ENCODE results near the gene KIDINS220.

DNA sequence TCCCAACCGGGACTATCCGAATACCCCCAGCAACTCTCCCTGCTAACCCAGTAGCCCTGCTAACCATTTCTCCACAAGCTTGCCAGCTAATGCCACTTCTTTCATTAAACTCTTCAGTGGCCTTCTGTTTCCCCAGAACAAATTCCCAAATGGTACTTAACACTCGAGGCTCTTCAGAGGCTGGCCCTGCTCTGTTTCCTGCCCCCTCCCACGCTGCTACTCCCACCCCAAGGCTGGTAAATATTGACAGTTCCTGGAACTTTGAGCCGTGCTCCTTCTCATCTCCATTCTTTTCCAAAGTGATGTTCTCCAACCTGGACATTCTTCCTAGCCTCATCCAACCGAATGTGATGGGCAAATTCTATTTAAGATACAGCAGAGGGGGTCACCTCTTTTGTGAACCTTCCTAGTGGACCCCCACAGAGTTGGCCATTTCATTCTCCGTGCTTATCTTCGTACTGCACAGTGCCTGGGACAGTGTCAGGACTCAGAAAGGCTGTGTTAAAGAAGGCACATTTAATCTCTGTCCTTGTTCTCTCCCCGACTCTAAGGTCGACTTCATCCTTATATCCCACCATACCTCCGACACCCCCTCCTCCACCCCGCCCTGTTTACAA, 3.2 kb upstream of the KIDINS220 start:
- TF ChIP-seq, protein P1, sequence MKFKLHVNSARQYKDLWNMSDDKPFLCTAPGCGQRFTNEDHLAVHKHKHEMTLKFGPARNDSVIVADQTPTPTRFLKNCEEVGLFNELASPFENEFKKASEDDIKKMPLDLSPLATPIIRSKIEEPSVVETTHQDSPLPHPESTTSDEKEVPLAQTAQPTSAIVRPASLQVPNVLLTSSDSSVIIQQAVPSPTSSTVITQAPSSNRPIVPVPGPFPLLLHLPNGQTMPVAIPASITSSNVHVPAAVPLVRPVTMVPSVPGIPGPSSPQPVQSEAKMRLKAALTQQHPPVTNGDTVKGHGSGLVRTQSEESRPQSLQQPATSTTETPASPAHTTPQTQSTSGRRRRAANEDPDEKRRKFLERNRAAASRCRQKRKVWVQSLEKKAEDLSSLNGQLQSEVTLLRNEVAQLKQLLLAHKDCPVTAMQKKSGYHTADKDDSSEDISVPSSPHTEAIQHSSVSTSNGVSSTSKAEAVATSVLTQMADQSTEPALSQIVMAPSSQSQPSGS (CRISPR knock-in tag; IDR thresholded peaks at IDR 0.05), result 0 out of 2 replicates have a peak, but pooled peaks have one; percentile 24
- TF ChIP-seq ZFP91 (CRISPR knock-in tag; IDR thresholded peaks at IDR 0.05; ENCODE audit: borderline replicate concordance) (no peak; the same call in 1 of the 2 replicates), HDAC2 (CRISPR knock-in tag; IDR thresholded peaks at IDR 0.05) (peak; percentile 95), POLR2A (IDR thresholded peaks at IDR 0.05; ENCODE audit: insufficient read depth in 1 of 2, low read depth in 2 of 2, low read length in 2 of 2) (no peak), ZNF232 (CRISPR knock-in tag; IDR thresholded peaks at IDR 0.05; ENCODE audit: borderline replicate concordance) (peak; percentile 69; the same call in 1 of the 2 replicates), ZNF207 (IDR thresholded peaks at IDR 0.05; ENCODE audit: borderline replicate concordance) (no peak)
- TF ChIP-seq, protein P2, sequence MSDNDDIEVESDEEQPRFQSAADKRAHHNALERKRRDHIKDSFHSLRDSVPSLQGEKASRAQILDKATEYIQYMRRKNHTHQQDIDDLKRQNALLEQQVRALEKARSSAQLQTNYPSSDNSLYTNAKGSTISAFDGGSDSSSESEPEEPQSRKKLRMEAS (IDR thresholded peaks at IDR 0.05), result peak; percentile 76

Data from HepG2 (cell line).